HUES48 (cell line): Measurements from ENCODE around the gene NR0B2.
"Not testable (repeated sequence)": the region's sequence is repeated elsewhere in the genome, so short reads cannot be mapped to it uniquely, and the experiment has no call there.

Experiments
- H3K27ac ChIP-seq: one replicate; pipeline ENCODE4 v1.7.0; 2013; ENCODE audit warnings: low read depth, low read length, inconsistent platforms
- H3K27me3 ChIP-seq: 2 replicates; pipeline ENCODE4 v1.6.1; 2013; ENCODE audit warnings: mild to moderate bottlenecking, low read length; ENCODE audit not compliant: control insufficient read depth, insufficient read depth
- H3K36me3 ChIP-seq: 2 replicates; pipeline ENCODE4 v1.6.1; 2013; ENCODE audit warnings: low read length; ENCODE audit not compliant: control insufficient read depth, insufficient read depth
- H3K4me1 ChIP-seq: 2 replicates; pipeline ENCODE4 v1.6.1; 2013; ENCODE audit warnings: mild to moderate bottlenecking, low read length; ENCODE audit not compliant: control insufficient read depth, insufficient read depth
- H3K4me3 ChIP-seq: 2 replicates; pipeline ENCODE4 v1.5.1; 2013; ENCODE audit warnings: mild to moderate bottlenecking, low read depth, low read length
- H3K9ac ChIP-seq: 2 replicates; pipeline ENCODE4 v1.6.1; 2013; ENCODE audit warnings: mild to moderate bottlenecking, low read depth, low read length, moderate library complexity
- H3K9me3 ChIP-seq: 2 replicates; pipeline ENCODE4 v1.6.1; 2013; ENCODE audit warnings: low read length; ENCODE audit not compliant: control insufficient read depth, insufficient read depth

Gene NR0B2

GRCh38 chr1:26888231-26888630 is 25.5 kb downstream of the NR0B2 start:
- no peaks in the 10 kb centered on the region for H3K27me3 ChIP-seq
- H3K9me3 ChIP-seq = no peaks in the 10 kb centered on the region
- no peak overlapping the region for H3K4me3 ChIP-seq
- no peak overlapping the region for H3K27ac ChIP-seq
- H3K9ac ChIP-seq = no peak overlapping the region
- H3K36me3 ChIP-seq = peaks cover 55% of the 10 kb centered on the region
- peaks cover 4% of the 10 kb centered on the region; the same call in 1 of the 2 replicates for H3K4me1 ChIP-seq

- no peak overlapping the region for H3K27ac ChIP-seq
- H3K36me3 ChIP-seq = peaks cover 55% of the 10 kb centered on the region
- no peak overlapping the region for H3K9ac ChIP-seq
- no peaks in the 10 kb centered on the region for H3K27me3 ChIP-seq
- no peaks in the 10 kb centered on the region for H3K9me3 ChIP-seq
- no peak overlapping the region for H3K4me3 ChIP-seq
- H3K4me1 ChIP-seq = peaks cover 4% of the 10 kb centered on the region; the same call in 1 of the 2 replicates
Observed at GRCh38 chr1:26887125-26887524, 26.6 kb downstream of the NR0B2 start.

- H3K4me1 ChIP-seq = no peaks in the 10 kb centered on the region
- no peak overlapping the region for H3K4me3 ChIP-seq
- H3K27me3 ChIP-seq = no peaks in the 10 kb centered on the region
- no peak overlapping the region for H3K27ac ChIP-seq
- no peaks in the 10 kb centered on the region for H3K9me3 ChIP-seq
- H3K36me3 ChIP-seq = peaks cover 76% of the 10 kb centered on the region
- H3K9ac ChIP-seq = no peak overlapping the region
Observed at GRCh38 chr1:26882696-26883463, 30.9 kb downstream of the NR0B2 start.

GRCh38 chr1:26881611-26882010 is 32.2 kb downstream of the NR0B2 start:
- H3K27ac ChIP-seq, H3K27me3 ChIP-seq, H3K9me3 ChIP-seq, H3K4me1 ChIP-seq, H3K4me3 ChIP-seq, H3K9ac ChIP-seq: not testable (repeated sequence)
- H3K36me3 ChIP-seq = peaks cover 80% of the 10 kb centered on the region

GRCh38 chr1:26879793-26880192 is 34.0 kb downstream of the NR0B2 start:
- Histone ChIP-seq H3K4me1 (no peaks in the 10 kb centered on the region), H3K27me3 (no peaks in the 10 kb centered on the region), H3K9ac (no peak overlapping the region), H3K36me3 (peaks cover 65% of the 10 kb centered on the region), H3K9me3 (no peaks in the 10 kb centered on the region), H3K27ac (no peak overlapping the region), H3K4me3 (no peak overlapping the region)

GRCh38 chr1:26877326-26877725 is 36.4 kb downstream of the NR0B2 start:
- no peaks in the 10 kb centered on the region for H3K4me1 ChIP-seq
- peaks cover 41% of the 10 kb centered on the region for H3K36me3 ChIP-seq
- no peak overlapping the region for H3K4me3 ChIP-seq
- no peak overlapping the region for H3K9ac ChIP-seq
- H3K27me3 ChIP-seq = no peaks in the 10 kb centered on the region
- H3K9me3 ChIP-seq = no peaks in the 10 kb centered on the region
- H3K27ac ChIP-seq = no peak overlapping the region

- Histone ChIP-seq H3K4me1 (no peaks in the 10 kb centered on the region), H3K36me3 (peaks cover 18% of the 10 kb centered on the region), H3K27me3 (no peaks in the 10 kb centered on the region), H3K27ac (peak overlapping the region; percentile 37), H3K4me3 (no peak overlapping the region), H3K9ac (no peak overlapping the region), H3K9me3 (no peaks in the 10 kb centered on the region)
Observed at GRCh38 chr1:26874896-26875295, 38.9 kb downstream of the NR0B2 start.

- H3K36me3 ChIP-seq, H3K4me3 ChIP-seq, H3K27me3 ChIP-seq, H3K4me1 ChIP-seq, H3K9ac ChIP-seq, H3K27ac ChIP-seq, H3K9me3 ChIP-seq: not testable (repeated sequence)
Observed at GRCh38 chr1:26873097-26873496, 40.7 kb downstream of the NR0B2 start.

- H3K9ac ChIP-seq = peak overlapping the region; percentile 79
- H3K9me3 ChIP-seq = no peaks in the 10 kb centered on the region
- no peaks in the 10 kb centered on the region for H3K36me3 ChIP-seq
- H3K4me1 ChIP-seq = peaks cover 3% of the 10 kb centered on the region
- peaks cover 11% of the 10 kb centered on the region for H3K27me3 ChIP-seq
- peak overlapping the region; percentile 92 for H3K4me3 ChIP-seq
- peak overlapping the region; percentile 92 for H3K27ac ChIP-seq
Observed at GRCh38 chr1:26864610-26865480, 48.9 kb downstream of the NR0B2 start.

- H3K36me3 ChIP-seq = no peaks in the 10 kb centered on the region
- peaks cover 11% of the 10 kb centered on the region for H3K27me3 ChIP-seq
- H3K27ac ChIP-seq = no peak overlapping the region
- H3K4me3 ChIP-seq = peak overlapping the region; percentile 92; the same call in 1 of the 2 replicates
- H3K9me3 ChIP-seq = no peaks in the 10 kb centered on the region
- no peak overlapping the region for H3K9ac ChIP-seq
- H3K4me1 ChIP-seq = peaks cover 3% of the 10 kb centered on the region
Observed at GRCh38 chr1:26863685-26864077, 50.1 kb downstream of the NR0B2 start.
